Small intestine (tissue), 7 donors: Measurements from ENCODE around the gene PRB3. TPM values are rescaled to one million over a fixed set of nuclear protein-coding genes. Genes with fewer than 3 reads are reported as not detected.
A peak's percentile ranks its signal among the peaks of the same experiment; 100 is the strongest.

Experiments
- DNase-seq, 2 donors: peaks; one replicate each; pipeline versions ENCODE4 v3.0.0 to v3.0.0-alpha.2; 2013
- FAIRE-seq: peaks from 2 replicates; lab custom pipeline; 2012; peaks lifted over from hg19 to GRCh38; lab: Jason Lieb, UNC
- H3K27ac ChIP-seq, 3 donors: one replicate each; pipeline ENCODE4 v1.5.1; 2013; ENCODE audit warnings: low read length in 2 of 3, mild to moderate bottlenecking in 2 of 3, control low read depth in 1 of 3, inconsistent platforms in 1 of 3, low read depth in 1 of 3, moderate library complexity in 1 of 3
- H3K27me3 ChIP-seq, 3 donors: one replicate each; pipeline ENCODE4 v1.6.1; 2013; ENCODE audit warnings: low read length in 3 of 3, inconsistent platforms in 1 of 3; ENCODE audit not compliant: control insufficient read depth in 3 of 3, insufficient read depth in 3 of 3
- H3K36me3 ChIP-seq, 3 donors: one replicate each; pipeline ENCODE4 v1.6.1; 2013; ENCODE audit warnings: low read length in 3 of 3, inconsistent platforms in 1 of 3, low read depth in 1 of 3, mild to moderate bottlenecking in 1 of 3, moderate library complexity in 1 of 3; ENCODE audit not compliant: control insufficient read depth in 3 of 3, insufficient read depth in 2 of 3
- H3K4me1 ChIP-seq, 3 donors: one replicate each; pipeline ENCODE4 v1.6.1; 2013; ENCODE audit warnings: low read length in 2 of 3, inconsistent platforms in 1 of 3, low read depth in 1 of 3, mild to moderate bottlenecking in 1 of 3, moderate library complexity in 1 of 3; ENCODE audit not compliant: control insufficient read depth in 3 of 3, insufficient read depth in 2 of 3
- H3K4me3 ChIP-seq, 3 donors: one replicate each; pipeline ENCODE4 v1.5.1; 2013; ENCODE audit warnings: low read length in 3 of 3, control low read depth in 1 of 3, inconsistent platforms in 1 of 3, low read depth in 1 of 3, mild to moderate bottlenecking in 1 of 3, moderate library complexity in 1 of 3
- H3K9me3 ChIP-seq, 2 donors: one replicate each; pipeline ENCODE4 v1.6.1; 2013; ENCODE audit warnings: low read depth in 1 of 2, low read length in 1 of 2; ENCODE audit not compliant: control insufficient read depth in 2 of 2, insufficient read depth in 1 of 2
- WGBS, 3 donors: extraction: QIAGEN DNeasy Blood & Tissue Kit; methylation state at CpG; one replicate each; pipeline ENCODE4 v1.1.7; 2013; 5-methylcytosine and 5-hydroxymethylcytosine counted together
- polyA plus RNA-seq, 4 donors: library from polyadenylated mRNA; stranded (reverse) in 3 of 4; unstranded in 1 of 4; fragments of 200-250 nt in 3 of 4; fragments of 120-200 nt in 1 of 4; gene quantifications; one replicate each; pipeline versions ENCODE4 v1.2.1 to v1.2.3, GENCODE V29; 2013
- donor health status: healthy with polysubstance abuse.
- donor health status: control.
- donor health status: control.
- donor health status: Bipolar disorder and iron deficiency.
- donor health status: healthy.

The PRB3 gene
- polyA plus RNA-seq, 4 donors: 0.06 TPM; not detected in 3

DNA sequence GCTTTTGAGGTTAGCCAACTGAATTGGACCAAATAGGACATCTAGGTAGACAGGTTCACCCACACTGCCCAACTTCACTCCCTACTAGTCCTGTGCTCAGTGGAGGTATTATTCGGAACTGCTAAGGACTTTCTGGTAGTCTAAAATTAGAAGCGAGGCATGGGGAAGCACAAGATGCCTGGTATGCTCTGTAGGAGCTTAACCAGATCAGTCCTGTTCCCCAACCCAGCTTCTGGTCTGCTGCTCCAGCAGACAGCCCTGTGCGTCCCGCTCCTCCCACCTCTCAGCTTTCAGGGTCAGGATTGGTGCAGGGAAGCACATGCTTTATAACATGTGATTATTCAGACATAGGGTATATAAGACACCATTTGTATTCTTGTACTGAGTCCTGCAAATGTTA lies 31.2 kb downstream of the PRB3 start:
- Histone ChIP-seq H3K9me3 (no peaks in the 10 kb centered on the region), H3K4me1 (no peaks in the 10 kb centered on the region), H3K27me3 (no peaks in the 10 kb centered on the region), H3K36me3 (no peaks in the 10 kb centered on the region), H3K27ac (no peak overlapping the region), H3K4me3 (no peak overlapping the region)
- no peak for FAIRE-seq
- WGBS, 3 donors: 84 to 95% (median 94%) methylated on average over 4 of the region's 4 CpGs
- DNase-seq: no peak

DNA sequence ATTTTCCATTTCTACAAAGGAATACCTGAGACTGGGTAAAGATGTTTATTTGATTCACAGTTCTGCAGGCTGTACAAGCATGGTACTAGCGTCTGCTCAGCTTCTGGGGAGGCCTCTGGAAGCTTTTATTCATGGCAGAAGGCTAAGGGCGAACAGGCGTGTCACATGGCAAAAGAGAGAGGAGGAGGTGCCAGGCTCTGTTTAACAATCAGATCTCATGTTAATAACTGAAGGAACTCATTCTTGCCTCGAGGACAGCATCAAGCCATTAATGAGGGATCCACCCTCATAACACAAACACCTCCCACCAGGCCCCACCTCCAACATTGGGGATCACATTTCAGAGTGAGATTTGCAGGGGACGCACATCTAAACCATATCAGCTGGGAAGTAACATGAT lies 36.0 kb downstream of the PRB3 start:
- no peaks in the 10 kb centered on the region for H3K4me1 ChIP-seq
- H3K27me3 ChIP-seq: no peaks in the 10 kb centered on the region
- DNase-seq (no peak), FAIRE-seq (no peak)
- H3K9me3 ChIP-seq: no peaks in the 10 kb centered on the region
- 70 to 79% (median 73%) methylated on average over 5 of the region's 5 CpGs for WGBS, 3 donors
- no peak overlapping the region for H3K4me3 ChIP-seq
- H3K27ac ChIP-seq: no peak overlapping the region
- no peaks in the 10 kb centered on the region for H3K36me3 ChIP-seq

DNA sequence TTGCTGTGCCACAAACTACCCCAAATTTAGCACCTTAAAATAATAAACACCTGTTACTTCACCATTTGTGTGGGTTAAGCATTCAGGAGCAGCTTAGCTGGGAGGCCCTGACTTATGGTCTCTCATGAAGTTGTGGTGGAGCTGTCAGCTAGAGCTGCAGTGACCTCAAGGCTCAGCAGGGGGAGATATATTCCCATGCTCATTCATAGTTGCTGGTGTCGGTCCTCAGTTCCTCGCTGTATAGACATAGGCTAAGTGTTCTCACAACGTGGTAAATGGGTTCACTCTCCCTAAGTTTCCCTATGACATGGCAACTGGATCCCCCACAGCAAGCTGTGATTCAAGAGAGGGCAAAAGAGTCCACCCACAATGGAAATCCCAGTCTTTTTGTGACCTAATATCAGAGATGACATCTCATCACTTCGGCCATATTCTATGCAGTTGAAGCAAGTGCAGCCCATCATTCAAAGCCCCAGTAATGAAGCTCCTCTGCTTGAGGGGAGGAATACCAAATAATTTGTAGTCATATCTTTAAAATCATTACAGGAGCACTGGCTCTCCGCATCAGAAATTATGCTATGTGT lies 41.1 kb downstream of the PRB3 start:
- Histone ChIP-seq H3K4me3 (no peak overlapping the region), H3K27me3 (no peaks in the 10 kb centered on the region), H3K9me3 (no peaks in the 10 kb centered on the region), H3K4me1 (no peaks in the 10 kb centered on the region), H3K36me3 (no peaks in the 10 kb centered on the region), H3K27ac (no peak overlapping the region)
- DNase-seq: peak; percentile 26 to 62
- FAIRE-seq: no peak
- 49 to 56% (median 50%) methylated on average over 5 of the region's 5 CpGs for WGBS, 3 donors

DNA sequence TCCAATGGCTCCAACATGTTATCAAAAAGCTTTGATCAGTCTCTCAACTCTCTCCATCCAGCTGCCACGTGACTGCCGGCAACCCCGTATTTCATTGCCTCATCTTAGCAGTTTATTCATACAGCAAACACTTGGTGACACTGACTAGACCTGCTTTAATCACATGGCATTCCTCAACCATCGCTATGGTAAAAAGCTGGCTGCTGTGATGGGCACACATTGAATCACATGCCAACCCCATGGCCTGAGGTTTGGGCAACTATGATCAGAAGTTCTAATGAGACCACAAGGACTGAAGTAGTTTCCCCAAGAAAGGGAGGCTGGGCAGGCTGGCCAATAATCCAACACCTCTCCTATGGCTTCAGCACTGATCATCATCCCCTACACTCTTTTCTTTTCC lies 42.1 kb downstream of the PRB3 start:
- WGBS, 3 donors: 86 to 91% (median 88%) methylated on average over 4 of the region's 4 CpGs
- no peak overlapping the region for H3K27ac ChIP-seq
- no peaks in the 10 kb centered on the region for H3K4me1 ChIP-seq
- H3K9me3 ChIP-seq: no peaks in the 10 kb centered on the region
- FAIRE-seq (no peak), DNase-seq (no peak)
- H3K4me3 ChIP-seq: no peak overlapping the region
- no peaks in the 10 kb centered on the region for H3K27me3 ChIP-seq
- H3K36me3 ChIP-seq: no peaks in the 10 kb centered on the region

Other genes with a start within 250 kb of the PRB3 start
- gene TAS2R19, start 247.1 kb downstream of the PRB3 start, polyA plus RNA-seq: under 1 TPM in 2 of 4 donors, not detected in 2; 0.09 to 0.49 TPM
- under 1 TPM in 2 of 4 donors, not detected in 2; 0.16 to 0.53 TPM for gene TAS2R31, start 238.3 kb downstream of the PRB3 start, polyA plus RNA-seq
- under 1 TPM in 1 of 4 donors, not detected in 3; 0.24 TPM for gene TAS2R46, start 207.4 kb downstream of the PRB3 start, polyA plus RNA-seq
- gene TAS2R43, start 177.4 kb downstream of the PRB3 start, polyA plus RNA-seq: under 1 TPM in 2 of 4 donors, not detected in 2; 0.07 to 0.35 TPM
- under 1 TPM in 2 of 4 donors, not detected in 2; 0.03 to 0.12 TPM for gene TAS2R30, start 135.1 kb downstream of the PRB3 start, polyA plus RNA-seq
- gene SMIM10L1, start 98.5 kb downstream of the PRB3 start, polyA plus RNA-seq: 10 to 100 TPM in 2 of 4 donors, 1 to 10 TPM in 2; 6.9 to 13.8 (median 10.0) TPM
- under 1 TPM in 1 of 4 donors, not detected in 3; 0.04 TPM for gene TAS2R42, start 82.8 kb downstream of the PRB3 start, polyA plus RNA-seq
- gene PRB4, start 40.7 kb upstream of the PRB3 start, polyA plus RNA-seq: not detected
- gene PRB2, start 125.9 kb upstream of the PRB3 start, polyA plus RNA-seq: not detected